HepG2 (cell line): ENCODE measurements around the gene CFAP61. TPM values are rescaled to one million over a fixed set of nuclear protein-coding genes. Genes with fewer than 3 reads are reported as not detected.

Experiments used
- ATAC-seq: fragments of 200-7000 bp; cut with Tn5 transposase; 3 replicates; pipeline ENCODE4 v1.9.1; 2020; ENCODE audit warnings: mild to moderate bottlenecking, moderate library complexity
- BruUV-seq: library from RNA; stranded (reverse); fragments of 400-500 nt; replicated peaks from 2 replicates; lab custom pipeline; 2021; lab: Mats Ljungman, UMichigan
- CTCF ChIA-PET: fragments of 300-600 bp; formaldehyde crosslinking; extraction: SDS; loops from one replicate; lab custom pipeline; 2021; ENCODE audit warnings: low total read pairs, inconsistent platforms, low intra/inter-chr PET ratio; lab: Yijun Ruan, JAX
- POLR2A ChIA-PET: fragments of 350-600 bp; sonication (Branson Sonifier 250); formaldehyde crosslinking; loops from one replicate; lab custom pipeline; 2020; ENCODE audit warnings: antibody characterized with exemption, inconsistent platforms; lab: Yijun Ruan, JAX
- DNase-seq: peaks from one replicate; pipeline ENCODE4 v3.0.0-alpha.2; 2015; ENCODE audit warnings: low spot score
- FAIRE-seq: peaks from 3 replicates; lab custom pipeline; 2011; peaks lifted over from hg19 to GRCh38; lab: Jason Lieb, UNC
- H2AFZ ChIP-seq: one replicate; pipeline ENCODE4 v1.6.1; 2011; ENCODE audit warnings: low read length, inconsistent platforms
- H3K27ac ChIP-seq: fragments of 300-600 bp; 3 replicates; pipeline ENCODE4 v1.8.0; 2011; ENCODE audit warnings: mixed run types, mild to moderate bottlenecking, mixed read lengths, low read length, inconsistent platforms; ENCODE audit not compliant: insufficient read depth; ENCODE audit errors: extremely low read length
- H3K27me3 ChIP-seq, 2 experiments: fragments of 200-600 bp in 1 of 2; 2 replicates in 1 of 2; 3 replicates in 1 of 2; pipeline versions ENCODE4 v1.6.0 to v1.8.0; 2011; ENCODE audit warnings: low read length in 2 of 2, mild to moderate bottlenecking in 2 of 2, moderate library complexity in 2 of 2, inconsistent platforms in 1 of 2; ENCODE audit not compliant: insufficient read depth in 2 of 2, control insufficient read depth in 1 of 2
- H3K36me3 ChIP-seq, 2 experiments: fragments of 200-600 bp in 1 of 2; replicated peaks in 1 of 2; 2 replicates in 1 of 2; 3 replicates in 1 of 2; pipeline versions ENCODE4 v1.5.1 to v1.8.0; 2011; ENCODE audit warnings: low read length in 2 of 2, inconsistent platforms in 1 of 2; ENCODE audit not compliant: insufficient read depth in 2 of 2, control insufficient read depth in 1 of 2
- H3K4me1 ChIP-seq: 2 replicates; pipeline ENCODE4 v1.5.1; 2012; ENCODE audit warnings: low read length, inconsistent platforms; ENCODE audit not compliant: insufficient read depth
- H3K4me2 ChIP-seq: 2 replicates; pipeline ENCODE4 v1.6.0; 2011; ENCODE audit warnings: low read depth, low read length, inconsistent platforms
- H3K4me3 ChIP-seq, 3 experiments: fragments of 200-600 bp in 1 of 3; sonication (generic), shearing (Covaris generic) in 1 of 3; replicated peaks in 1 of 3; 2 replicates each; pipeline ENCODE4 v1.5.1; 2011 to 2016; ENCODE audit warnings: low read length in 3 of 3, inconsistent platforms in 2 of 3, low read depth in 2 of 3, mild to moderate bottlenecking in 2 of 3, control low read depth in 1 of 3, mixed read lengths in 1 of 3; ENCODE audit not compliant: insufficient read depth in 1 of 3
- H3K79me2 ChIP-seq: one replicate; pipeline ENCODE4 v1.6.1; 2011; ENCODE audit warnings: low read length, inconsistent platforms; ENCODE audit not compliant: insufficient read depth
- H3K9ac ChIP-seq: 2 replicates; pipeline ENCODE4 v1.6.0; 2011; ENCODE audit warnings: mild to moderate bottlenecking, low read depth, low read length, inconsistent platforms; ENCODE audit not compliant: insufficient read depth
- H3K9me3 ChIP-seq: 2 replicates; pipeline ENCODE4 v1.5.1; 2012; ENCODE audit warnings: mild to moderate bottlenecking, low read length
- H4K20me1 ChIP-seq: 2 replicates; pipeline ENCODE4 v1.6.0; 2011; ENCODE audit warnings: inconsistent platforms, mild to moderate bottlenecking, low read length, moderate library complexity; ENCODE audit not compliant: insufficient read depth
- ADNP ChIP-seq: sonication (generic); formaldehyde crosslinking; IDR thresholded peaks from 2 replicates; pipeline ENCODE4 v1.4.0; 2020; ENCODE audit warnings: missing genetic modification reagents
- KDM5B ChIP-seq: sonication (generic); formaldehyde crosslinking; IDR thresholded peaks from 2 replicates; pipeline ENCODE4 v1.4.0; 2020; ENCODE audit warnings: missing genetic modification reagents, mild to moderate bottlenecking, borderline replicate concordance
- TOE1 ChIP-seq: sonication (generic); formaldehyde crosslinking; IDR thresholded peaks from 2 replicates; pipeline ENCODE4 v1.4.0; 2020; ENCODE audit warnings: mild to moderate bottlenecking, missing genetic modification reagents
- ZMYM3 ChIP-seq: sonication (generic); formaldehyde crosslinking; IDR thresholded peaks from 2 replicates; pipeline ENCODE4 v1.5.1; 2020; ENCODE audit warnings: mild to moderate bottlenecking, missing genetic modification reagents
- ZSCAN30 ChIP-seq: sonication (generic); formaldehyde crosslinking; IDR thresholded peaks from 2 replicates; pipeline ENCODE4 v1.5.0; 2020; ENCODE audit warnings: mild to moderate bottlenecking, missing genetic modification reagents
- WGBS: methylation state at CpG from one replicate; pipeline ENCODE4 v1.1.6; 2017; ENCODE audit warnings: low lambda C conversion rate; 5-methylcytosine and 5-hydroxymethylcytosine counted together
- in situ Hi-C: cut with HindIII; loops from 2 replicates; pipeline ENCODE4 v1.10.0; 2017; ENCODE audit warnings: low pct_unique_long_range_greater_than_20kb; ENCODE audit not compliant: extremely low pct_ligation_motif_present
- intact Hi-C: fragments of 100-400 bp; cut with micrococcal nuclease; formaldehyde crosslinking; loops from one replicate; pipeline ENCODE4 v1.10.0; 2022; ENCODE audit not compliant: unreplicated experiment
- polyA plus RNA-seq, 8 experiments: library from polyadenylated mRNA; depleted of rRNA in 3 of 8; stranded (reverse) in 7 of 8; unstranded in 1 of 8; fragments of >200 nt; fragmentation: Illumina TruSeq in 4 of 8; extraction: Trizol in 4 of 8; gene quantifications; 2 replicates each; pipeline versions ENCODE4 v1.2.1 to v1.2.3, GENCODE V29; 2011 to 2016; ENCODE audit warnings: low read depth in 4 of 8, missing spikeins in 1 of 8, mixed read lengths in 1 of 8; ENCODE audit not compliant: insufficient read depth in 1 of 8
- total RNA-seq, 5 experiments: library from RNA; depleted of rRNA; stranded (reverse); fragments of >200 nt; fragmentation: Illumina TruSeq; extraction: Trizol; gene quantifications; 2 replicates each; pipeline ENCODE4 v1.2.3, GENCODE V29; 2016; ENCODE audit warnings: low read depth in 1 of 5
- TF ChIP-seq, protein P1 (sequence below): sonication (generic); formaldehyde crosslinking; IDR thresholded peaks from 2 replicates; pipeline ENCODE4 v1.5.1; 2020; ENCODE audit warnings: missing genetic modification reagents, mild to moderate bottlenecking, borderline replicate concordance

Gene CFAP61
- total and polyA plus RNA-seq, 2 of the 13 experiments (the other 11 are each of a cell fraction or from before 2014, with no cell fraction given), result 0.27 TPM; not detected in 1

DNA sequence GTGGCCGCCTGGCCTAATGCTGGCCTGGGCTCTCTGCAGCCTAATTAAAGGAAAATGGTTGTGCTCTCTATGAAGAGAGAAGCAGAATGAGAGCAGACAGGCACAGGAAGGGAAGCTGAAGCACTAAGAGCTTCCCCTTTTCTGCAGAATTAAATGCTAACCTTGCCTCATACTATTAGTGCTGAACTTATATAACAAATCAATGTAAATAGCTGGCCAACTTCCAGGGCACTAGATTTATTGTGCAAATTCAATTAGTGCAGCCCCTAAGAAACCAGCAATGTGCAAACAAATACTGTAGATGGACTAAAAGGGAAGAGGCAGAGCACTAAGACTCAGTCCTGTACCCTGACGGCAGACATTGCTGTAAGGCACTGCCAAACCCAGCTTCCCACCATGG, 279.5 kb downstream of the CFAP61 start:
- TF ChIP-seq, protein P1, sequence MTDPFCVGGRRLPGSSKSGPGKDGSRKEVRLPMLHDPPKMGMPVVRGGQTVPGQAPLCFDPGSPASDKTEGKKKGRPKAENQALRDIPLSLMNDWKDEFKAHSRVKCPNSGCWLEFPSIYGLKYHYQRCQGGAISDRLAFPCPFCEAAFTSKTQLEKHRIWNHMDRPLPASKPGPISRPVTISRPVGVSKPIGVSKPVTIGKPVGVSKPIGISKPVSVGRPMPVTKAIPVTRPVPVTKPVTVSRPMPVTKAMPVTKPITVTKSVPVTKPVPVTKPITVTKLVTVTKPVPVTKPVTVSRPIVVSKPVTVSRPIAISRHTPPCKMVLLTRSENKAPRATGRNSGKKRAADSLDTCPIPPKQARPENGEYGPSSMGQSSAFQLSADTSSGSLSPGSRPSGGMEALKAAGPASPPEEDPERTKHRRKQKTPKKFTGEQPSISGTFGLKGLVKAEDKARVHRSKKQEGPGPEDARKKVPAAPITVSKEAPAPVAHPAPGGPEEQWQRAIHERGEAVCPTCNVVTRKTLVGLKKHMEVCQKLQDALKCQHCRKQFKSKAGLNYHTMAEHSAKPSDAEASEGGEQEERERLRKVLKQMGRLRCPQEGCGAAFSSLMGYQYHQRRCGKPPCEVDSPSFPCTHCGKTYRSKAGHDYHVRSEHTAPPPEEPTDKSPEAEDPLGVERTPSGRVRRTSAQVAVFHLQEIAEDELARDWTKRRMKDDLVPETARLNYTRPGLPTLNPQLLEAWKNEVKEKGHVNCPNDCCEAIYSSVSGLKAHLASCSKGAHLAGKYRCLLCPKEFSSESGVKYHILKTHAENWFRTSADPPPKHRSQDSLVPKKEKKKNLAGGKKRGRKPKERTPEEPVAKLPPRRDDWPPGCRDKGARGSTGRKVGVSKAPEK (CRISPR knock-in tag), result no peak
- TF ChIP-seq KDM5B (CRISPR knock-in tag) (no peak), ZMYM3 (CRISPR knock-in tag) (no peak), ZSCAN30 (CRISPR knock-in tag) (no peak), ADNP (no peak), TOE1 (CRISPR knock-in tag) (no peak)
- TF ChIP-seq, all 625 proteins: peak for 0
- H3K9me3 ChIP-seq, result peaks cover under 1% of the 10 kb centered on the region; the same call in 1 of the 2 replicates
- no peaks in the 10 kb centered on the region for H3K4me1 ChIP-seq
- H3K27me3 ChIP-seq, result peaks cover 0 to 44% of the 10 kb centered on the region in 2 experiments; a peak in 2 of 5 replicates
- POLR2A ChIA-PET, result interaction anchor here (0.6 kb wide), 1 partner anchor 202 kb away, joined by 3 read pairs; no protein-coding TSS in a partner anchor
- CTCF ChIA-PET, result no interaction called here
- no peak overlapping the region for H3K4me2 ChIP-seq
- H4K20me1 ChIP-seq, result no peaks in the 10 kb centered on the region
- no peak overlapping the region for H3K27ac ChIP-seq
- no peak overlapping the region for H3K4me3 ChIP-seq
- no peaks in the 10 kb centered on the region for H3K36me3 ChIP-seq
- DNase-seq (no peak), ATAC-seq (no peak), FAIRE-seq (no peak)
- in situ Hi-C loops, result no loop called here
- intact Hi-C loops, result no loop called here
- H3K9ac ChIP-seq, result no peak overlapping the region
- H3K79me2 ChIP-seq, result no peaks in the 10 kb centered on the region
- no TSS peak for BruUV-seq
- H2AFZ ChIP-seq, result no peak overlapping the region
- 22% methylated on average over 2 of the region's 2 CpGs for WGBS
